BE2C (cell line): ENCODE data around the gene CDKL2.
A peak's percentile ranks its signal among the peaks of the same experiment; 100 is the strongest.

Experiments
- DNase-seq: peaks from one replicate; pipeline ENCODE4 v3.0.0-alpha.2; 2020
- H3K27me3 ChIP-seq: fragments of 250-450 bp; sonication (Bioruptor Pico); 2 replicates; pipeline ENCODE4 v1.5.1; 2020; ENCODE audit warnings: mild to moderate bottlenecking
- H3K36me3 ChIP-seq: fragments of 250-450 bp; sonication (Bioruptor Pico); 2 replicates; pipeline ENCODE4 v1.5.1; 2020; ENCODE audit warnings: mild to moderate bottlenecking
- H3K4me1 ChIP-seq: fragments of 250-450 bp; sonication (Bioruptor Pico); 2 replicates; pipeline ENCODE4 v1.5.1; 2020
- H3K4me3 ChIP-seq: 2 replicates; pipeline ENCODE4 v1.5.1; 2011; ENCODE audit warnings: low read depth, low read length
- H3K9me3 ChIP-seq: fragments of 250-450 bp; sonication (Bioruptor Pico); 2 replicates; pipeline ENCODE4 v1.5.1; 2020
- CTCF ChIP-seq: IDR thresholded peaks from 2 replicates; pipeline ENCODE4 v1.5.1; 2012; ENCODE audit warnings: mild to moderate bottlenecking, low read depth, low read length

The CDKL2 gene

GRCh38 chr4:75634951-75635350 lies 4.6 kb upstream of the CDKL2 start:
- no peaks in the 10 kb centered on the region for H3K4me1 ChIP-seq
- no peak overlapping the region for H3K4me3 ChIP-seq
- H3K27me3 ChIP-seq = no peaks in the 10 kb centered on the region
- DNase-seq = no peak
- no peak for TF ChIP-seq CTCF
- H3K36me3 ChIP-seq = peaks cover 4% of the 10 kb centered on the region
- no peaks in the 10 kb centered on the region for H3K9me3 ChIP-seq

GRCh38 chr4:75634281-75634680 lies 4.0 kb upstream of the CDKL2 start:
- Histone ChIP-seq H3K4me3 (no peak overlapping the region), H3K36me3 (no peaks in the 10 kb centered on the region), H3K4me1 (no peaks in the 10 kb centered on the region), H3K27me3 (no peaks in the 10 kb centered on the region), H3K9me3 (no peaks in the 10 kb centered on the region)
- no peak for TF ChIP-seq CTCF
- no peak for DNase-seq

- Histone ChIP-seq H3K4me1 (no peaks in the 10 kb centered on the region), H3K27me3 (no peaks in the 10 kb centered on the region), H3K9me3 (no peaks in the 10 kb centered on the region), H3K4me3 (no peak overlapping the region), H3K36me3 (no peaks in the 10 kb centered on the region)
- TF ChIP-seq CTCF = no peak
- DNase-seq = no peak
Measured at GRCh38 chr4:75633846-75634245, 3.5 kb upstream of the CDKL2 start.

GRCh38 chr4:75630937-75631329 lies 605 bp upstream of the CDKL2 start:
- H3K4me3 ChIP-seq = peak overlapping the region; percentile 78
- no peaks in the 10 kb centered on the region for H3K4me1 ChIP-seq
- TF ChIP-seq CTCF = no peak
- DNase-seq = no peak
- no peaks in the 10 kb centered on the region for H3K36me3 ChIP-seq
- H3K9me3 ChIP-seq = no peaks in the 10 kb centered on the region
- H3K27me3 ChIP-seq = no peaks in the 10 kb centered on the region

GRCh38 chr4:75629239-75629638 lies 1.1 kb downstream of the CDKL2 start:
- Histone ChIP-seq H3K27me3 (no peaks in the 10 kb centered on the region), H3K36me3 (no peaks in the 10 kb centered on the region), H3K4me3 (no peak overlapping the region), H3K9me3 (no peaks in the 10 kb centered on the region), H3K4me1 (no peaks in the 10 kb centered on the region)
- TF ChIP-seq CTCF = no peak
- DNase-seq = no peak

GRCh38 chr4:75623026-75623425 lies 7.3 kb downstream of the CDKL2 start:
- TF ChIP-seq CTCF = no peak
- no peaks in the 10 kb centered on the region for H3K36me3 ChIP-seq
- no peak overlapping the region for H3K4me3 ChIP-seq

More at GRCh38 chr4:75623026-75623425, 7.3 kb downstream of the CDKL2 start:
- Histone ChIP-seq H3K4me1 (no peaks in the 10 kb centered on the region), H3K9me3 (no peaks in the 10 kb centered on the region), H3K27me3 (no peaks in the 10 kb centered on the region)
- no peak for DNase-seq
